SK-N-SH (cell line): ENCODE data around the gene UNCX.

Source experiments
- EZH2phosphoT487 ChIP-seq: fragments of 200-600 bp; sonication (generic); IDR thresholded peaks from 2 replicates; pipeline ENCODE4 v1.6.1; 2017; ENCODE audit warnings: low read depth, mixed run types, mild to moderate bottlenecking, antibody characterized with exemption, moderate library complexity, borderline replicate concordance
- GABPA ChIP-seq: IDR thresholded peaks from 2 replicates; pipeline ENCODE4 v1.4.0; 2012; ENCODE audit warnings: low read depth, mild to moderate bottlenecking
- JUND ChIP-seq: IDR thresholded peaks from 2 replicates; pipeline ENCODE4 v1.4.0; 2012
- MEF2A ChIP-seq: IDR thresholded peaks from 2 replicates; pipeline ENCODE4 v1.4.0; 2012; ENCODE audit warnings: low read depth, borderline replicate concordance
- NFIC ChIP-seq: IDR thresholded peaks from 2 replicates; pipeline ENCODE4 v1.4.0; 2012; ENCODE audit warnings: borderline replicate concordance
- SIN3A ChIP-seq: IDR thresholded peaks from 2 replicates; pipeline ENCODE4 v1.6.1; 2012; ENCODE audit warnings: low read depth, mild to moderate bottlenecking, low read length, moderate library complexity, borderline replicate concordance
- YY1 ChIP-seq: IDR thresholded peaks from 2 replicates; pipeline ENCODE4 v1.4.0; 2012; ENCODE audit warnings: low read depth, mild to moderate bottlenecking
- TF ChIP-seq, protein P1 (sequence below): fragments of 200-600 bp; sonication (generic); IDR thresholded peaks from 2 replicates; pipeline ENCODE4 v1.6.1; 2017; ENCODE audit warnings: antibody characterized with exemption, mild to moderate bottlenecking, moderate library complexity
- TF ChIP-seq, protein P2 (sequence below): IDR thresholded peaks from 2 replicates; pipeline ENCODE4 v1.4.0; 2012; ENCODE audit warnings: low read depth
- TF ChIP-seq, protein P3 (sequence below): IDR thresholded peaks from 2 replicates; pipeline ENCODE4; 2012
- TF ChIP-seq, protein P4 (sequence below): IDR thresholded peaks from 2 replicates; pipeline ENCODE4 v1.4.0; 2012; ENCODE audit warnings: low read depth, borderline replicate concordance
- TF ChIP-seq, protein P5 (sequence below): fragments of 150-350 bp; IDR thresholded peaks from 2 replicates; pipeline ENCODE4 v1.6.1; 2016; ENCODE audit warnings: mild to moderate bottlenecking, low read depth, low read length

- TF ChIP-seq, protein P1, sequence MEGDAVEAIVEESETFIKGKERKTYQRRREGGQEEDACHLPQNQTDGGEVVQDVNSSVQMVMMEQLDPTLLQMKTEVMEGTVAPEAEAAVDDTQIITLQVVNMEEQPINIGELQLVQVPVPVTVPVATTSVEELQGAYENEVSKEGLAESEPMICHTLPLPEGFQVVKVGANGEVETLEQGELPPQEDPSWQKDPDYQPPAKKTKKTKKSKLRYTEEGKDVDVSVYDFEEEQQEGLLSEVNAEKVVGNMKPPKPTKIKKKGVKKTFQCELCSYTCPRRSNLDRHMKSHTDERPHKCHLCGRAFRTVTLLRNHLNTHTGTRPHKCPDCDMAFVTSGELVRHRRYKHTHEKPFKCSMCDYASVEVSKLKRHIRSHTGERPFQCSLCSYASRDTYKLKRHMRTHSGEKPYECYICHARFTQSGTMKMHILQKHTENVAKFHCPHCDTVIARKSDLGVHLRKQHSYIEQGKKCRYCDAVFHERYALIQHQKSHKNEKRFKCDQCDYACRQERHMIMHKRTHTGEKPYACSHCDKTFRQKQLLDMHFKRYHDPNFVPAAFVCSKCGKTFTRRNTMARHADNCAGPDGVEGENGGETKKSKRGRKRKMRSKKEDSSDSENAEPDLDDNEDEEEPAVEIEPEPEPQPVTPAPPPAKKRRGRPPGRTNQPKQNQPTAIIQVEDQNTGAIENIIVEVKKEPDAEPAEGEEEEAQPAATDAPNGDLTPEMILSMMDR = no peak
- TF ChIP-seq, protein P2, sequence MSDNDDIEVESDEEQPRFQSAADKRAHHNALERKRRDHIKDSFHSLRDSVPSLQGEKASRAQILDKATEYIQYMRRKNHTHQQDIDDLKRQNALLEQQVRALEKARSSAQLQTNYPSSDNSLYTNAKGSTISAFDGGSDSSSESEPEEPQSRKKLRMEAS = no peak
- TF ChIP-seq JUND = no peak
- no peak for TF ChIP-seq SIN3A
- no peak for TF ChIP-seq GABPA
- no peak for TF ChIP-seq NFIC
- TF ChIP-seq, protein P3, sequence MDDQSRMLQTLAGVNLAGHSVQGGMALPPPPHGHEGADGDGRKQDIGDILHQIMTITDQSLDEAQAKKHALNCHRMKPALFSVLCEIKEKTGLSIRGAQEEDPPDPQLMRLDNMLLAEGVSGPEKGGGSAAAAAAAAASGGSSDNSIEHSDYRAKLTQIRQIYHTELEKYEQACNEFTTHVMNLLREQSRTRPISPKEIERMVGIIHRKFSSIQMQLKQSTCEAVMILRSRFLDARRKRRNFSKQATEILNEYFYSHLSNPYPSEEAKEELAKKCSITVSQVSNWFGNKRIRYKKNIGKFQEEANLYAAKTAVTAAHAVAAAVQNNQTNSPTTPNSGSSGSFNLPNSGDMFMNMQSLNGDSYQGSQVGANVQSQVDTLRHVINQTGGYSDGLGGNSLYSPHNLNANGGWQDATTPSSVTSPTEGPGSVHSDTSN = no peak
- TF ChIP-seq, protein P4, sequence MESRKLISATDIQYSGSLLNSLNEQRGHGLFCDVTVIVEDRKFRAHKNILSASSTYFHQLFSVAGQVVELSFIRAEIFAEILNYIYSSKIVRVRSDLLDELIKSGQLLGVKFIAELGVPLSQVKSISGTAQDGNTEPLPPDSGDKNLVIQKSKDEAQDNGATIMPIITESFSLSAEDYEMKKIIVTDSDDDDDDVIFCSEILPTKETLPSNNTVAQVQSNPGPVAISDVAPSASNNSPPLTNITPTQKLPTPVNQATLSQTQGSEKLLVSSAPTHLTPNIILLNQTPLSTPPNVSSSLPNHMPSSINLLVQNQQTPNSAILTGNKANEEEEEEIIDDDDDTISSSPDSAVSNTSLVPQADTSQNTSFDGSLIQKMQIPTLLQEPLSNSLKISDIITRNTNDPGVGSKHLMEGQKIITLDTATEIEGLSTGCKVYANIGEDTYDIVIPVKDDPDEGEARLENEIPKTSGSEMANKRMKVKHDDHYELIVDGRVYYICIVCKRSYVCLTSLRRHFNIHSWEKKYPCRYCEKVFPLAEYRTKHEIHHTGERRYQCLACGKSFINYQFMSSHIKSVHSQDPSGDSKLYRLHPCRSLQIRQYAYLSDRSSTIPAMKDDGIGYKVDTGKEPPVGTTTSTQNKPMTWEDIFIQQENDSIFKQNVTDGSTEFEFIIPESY = no peak
- TF ChIP-seq, protein P5, sequence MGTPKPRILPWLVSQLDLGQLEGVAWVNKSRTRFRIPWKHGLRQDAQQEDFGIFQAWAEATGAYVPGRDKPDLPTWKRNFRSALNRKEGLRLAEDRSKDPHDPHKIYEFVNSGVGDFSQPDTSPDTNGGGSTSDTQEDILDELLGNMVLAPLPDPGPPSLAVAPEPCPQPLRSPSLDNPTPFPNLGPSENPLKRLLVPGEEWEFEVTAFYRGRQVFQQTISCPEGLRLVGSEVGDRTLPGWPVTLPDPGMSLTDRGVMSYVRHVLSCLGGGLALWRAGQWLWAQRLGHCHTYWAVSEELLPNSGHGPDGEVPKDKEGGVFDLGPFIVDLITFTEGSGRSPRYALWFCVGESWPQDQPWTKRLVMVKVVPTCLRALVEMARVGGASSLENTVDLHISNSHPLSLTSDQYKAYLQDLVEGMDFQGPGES = no peak
- no peak for TF ChIP-seq YY1
- no peak for TF ChIP-seq MEF2A
- peak; percentile 32; the same call in 1 of the 2 replicates for TF ChIP-seq EZH2phosphoT487
Measured at GRCh38 chr7:1200045-1200444, 32.6 kb upstream of the UNCX start.
